ENCODE results near the gene SBNO1.
A peak's percentile ranks its signal among the peaks of the same experiment; 100 is the strongest.
"Not testable (repeated sequence)": the region's sequence is repeated elsewhere in the genome, so short reads cannot be mapped to it uniquely, and the experiment has no call there.

Gene SBNO1

DNA sequence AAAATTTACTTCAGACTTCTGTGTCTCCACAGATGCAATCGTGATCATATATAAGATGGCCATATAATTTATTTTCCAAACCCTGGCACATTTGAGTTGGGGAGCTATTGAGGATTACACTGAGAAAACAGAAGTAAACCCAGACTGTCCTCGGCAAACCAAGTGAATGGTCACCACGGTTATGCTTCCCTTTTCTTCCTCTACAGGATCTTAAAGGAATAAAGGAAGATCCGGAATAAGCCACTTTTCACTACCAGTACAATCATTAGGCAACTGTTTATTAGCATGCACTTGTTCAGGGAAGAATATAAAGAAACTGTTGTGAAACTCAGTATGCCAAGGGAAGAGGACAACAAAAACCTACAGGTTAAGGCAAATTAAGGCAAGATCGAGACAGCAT lies 27.6 kb downstream of the SBNO1 start:
- no peak for DNase-seq

GRCh38 chr12:123336530-123336929 lies 28.1 kb downstream of the SBNO1 start:
- no peak for DNase-seq

GRCh38 chr12:123335490-123335889 lies 29.2 kb downstream of the SBNO1 start:
- DNase-seq, result no peak

DNA sequence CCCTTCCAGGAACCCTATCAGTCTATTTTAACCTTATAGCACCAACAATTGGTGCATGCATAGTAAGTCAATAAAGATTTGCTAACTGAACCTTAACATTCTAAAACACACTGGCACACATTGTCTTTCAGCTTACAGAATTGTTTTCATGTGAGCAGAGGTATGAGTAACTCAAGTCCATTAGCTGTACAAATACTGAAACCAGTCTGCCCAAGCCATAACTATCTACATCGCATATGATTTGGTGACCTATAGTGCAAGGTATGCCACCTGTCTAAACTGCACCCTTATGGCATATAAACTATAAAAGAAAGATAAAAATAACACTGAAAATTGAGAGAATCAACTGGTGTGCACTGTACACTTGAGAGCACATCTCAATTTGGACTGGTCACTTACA lies 34.8 kb downstream of the SBNO1 start:
- DNase-seq, result no peak

DNA sequence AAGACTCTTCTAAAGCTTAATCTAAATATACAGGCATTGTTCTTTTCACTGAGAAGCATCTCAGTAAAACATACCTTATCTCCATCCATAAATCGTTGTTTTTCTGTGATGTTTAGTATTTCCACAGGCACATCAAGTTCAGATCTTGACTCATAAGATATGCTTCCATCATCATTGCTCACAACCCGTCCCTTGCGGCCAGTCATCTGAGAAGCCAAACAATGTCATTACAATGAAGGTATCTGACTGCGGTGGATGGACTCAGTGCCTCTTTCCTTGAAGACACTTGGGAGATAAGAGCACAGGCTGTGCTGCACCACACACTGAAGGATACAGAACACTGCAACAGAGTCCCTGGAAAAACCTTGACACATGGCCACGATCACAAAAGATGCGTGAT lies 44.8 kb downstream of the SBNO1 start:
- no peak for DNase-seq

DNA sequence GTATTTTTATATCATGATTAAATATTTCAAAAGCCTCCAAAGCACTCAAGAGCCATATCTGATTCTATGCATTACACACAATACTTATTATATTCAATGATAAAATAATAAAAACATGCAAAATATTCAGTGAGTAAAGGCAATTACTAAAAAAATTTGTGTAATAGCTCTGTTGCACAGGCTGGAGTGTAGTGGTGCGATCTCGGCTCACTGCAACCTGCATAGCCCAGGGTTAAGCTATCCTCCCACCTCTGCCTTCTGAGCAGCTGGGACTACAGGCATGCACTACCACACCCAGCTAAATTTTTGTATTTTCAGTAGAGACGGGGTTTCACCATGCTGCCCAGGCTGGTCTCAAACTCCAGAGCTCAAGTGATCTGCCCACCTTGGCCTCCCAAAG lies 45.4 kb downstream of the SBNO1 start:
- no peak for DNase-seq

DNA sequence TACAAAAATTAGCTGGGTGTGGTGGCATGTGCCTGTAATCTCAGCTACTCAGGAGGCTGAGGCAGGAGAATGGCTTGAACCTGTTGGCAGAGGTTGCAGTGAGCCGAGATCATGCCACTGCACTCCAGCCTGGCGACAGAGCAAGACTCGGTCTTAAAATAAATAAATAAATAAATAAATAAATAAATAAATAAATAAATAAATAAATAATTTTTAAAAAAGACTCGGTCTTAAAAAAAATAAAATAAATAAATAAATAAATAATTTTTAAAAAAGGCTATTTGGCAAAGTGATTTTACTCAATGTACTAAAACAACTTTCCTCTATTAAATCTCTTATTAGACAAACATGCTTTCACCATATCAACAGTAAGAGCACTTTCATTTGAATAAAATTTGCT lies 51.6 kb downstream of the SBNO1 start:
- DNase-seq, result not testable (repeated sequence)

DNA sequence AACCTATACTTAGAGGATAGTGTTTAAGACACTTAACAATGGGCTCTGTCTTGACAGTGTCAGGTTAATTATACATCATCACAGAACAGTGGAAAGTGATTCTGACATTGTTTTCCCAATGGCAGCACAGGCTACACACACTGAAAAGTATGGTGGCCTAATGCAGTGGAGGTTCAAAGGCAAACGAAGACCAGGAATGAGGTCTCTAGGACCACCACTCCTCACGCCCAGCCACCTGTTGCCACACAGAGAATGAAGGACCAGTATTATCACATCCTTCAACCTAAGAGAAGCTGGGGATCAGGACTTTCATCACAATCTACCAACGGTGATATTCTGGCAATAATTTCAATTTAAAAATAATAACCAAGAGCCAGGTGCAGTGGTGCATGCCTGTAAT lies 58.4 kb downstream of the SBNO1 start:
- no peak for DNase-seq

DNA sequence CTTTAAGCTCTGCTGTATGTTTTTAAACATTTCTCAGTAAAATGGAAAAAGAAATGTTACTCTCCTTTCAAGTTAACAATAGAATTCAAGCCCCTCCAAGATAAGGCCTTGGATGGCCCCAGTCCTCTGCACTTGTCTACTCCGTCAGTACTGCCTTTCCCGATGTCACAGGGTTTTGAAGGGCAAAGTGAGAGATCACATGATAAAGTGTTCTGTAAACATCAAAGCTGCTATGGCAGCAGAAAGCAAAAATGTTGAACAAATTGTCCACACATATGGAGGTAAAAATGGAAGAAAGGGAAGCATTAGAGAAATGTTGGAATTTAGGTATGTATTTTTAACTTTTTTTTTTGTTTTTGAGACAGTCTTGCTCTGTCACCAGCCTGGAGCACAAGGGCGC lies 59.5 kb downstream of the SBNO1 start:
- no peak for DNase-seq

DNA sequence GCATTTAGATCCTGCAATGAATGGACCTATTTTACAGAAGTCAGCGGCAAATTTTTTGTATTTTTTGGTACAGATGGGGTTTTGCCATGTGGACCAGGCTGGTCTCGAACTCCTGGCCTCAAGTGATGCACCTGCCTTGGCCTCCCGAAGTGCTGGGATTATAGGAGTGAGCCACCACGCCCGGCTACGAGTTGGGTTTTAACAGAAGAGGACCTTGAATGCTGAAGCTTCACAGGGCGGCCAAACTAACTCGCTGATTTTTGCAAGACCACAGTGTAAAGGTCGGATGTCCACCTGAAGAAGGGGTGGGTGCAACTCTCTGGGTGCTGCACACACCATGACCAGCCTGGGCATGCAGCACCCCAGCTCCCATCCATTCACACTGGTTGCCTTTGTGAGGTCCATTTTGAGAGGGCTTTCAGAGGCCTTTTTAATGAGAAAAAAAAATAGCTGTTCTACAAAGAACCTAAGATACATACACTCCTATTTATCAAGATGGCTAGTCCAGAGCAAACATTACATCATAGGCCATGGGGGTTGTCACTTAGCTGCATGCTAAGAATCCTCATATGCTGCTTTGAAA lies 71.4 kb downstream of the SBNO1 start:
- no peak for DNase-seq

DNA sequence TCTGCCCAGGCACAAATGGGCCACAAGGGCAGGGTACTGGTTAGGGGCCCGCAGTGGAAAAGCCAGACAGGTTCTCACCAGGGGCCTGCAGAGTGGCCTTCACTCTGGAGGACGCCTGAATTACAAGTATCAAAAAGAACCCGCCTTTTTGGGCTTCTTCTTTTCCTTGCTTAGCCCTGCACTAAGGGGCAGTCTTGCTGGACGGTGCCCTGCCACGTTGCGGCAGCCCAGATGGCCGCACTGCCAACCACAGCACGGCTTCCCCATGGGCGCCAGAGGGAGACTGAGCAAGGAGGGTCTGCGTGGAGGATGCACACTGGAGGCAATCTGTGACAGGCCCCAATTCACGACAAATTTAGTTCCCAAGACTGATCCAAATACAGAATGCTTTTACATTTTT lies 74.7 kb downstream of the SBNO1 start:
- DNase-seq, result no peak

DNA sequence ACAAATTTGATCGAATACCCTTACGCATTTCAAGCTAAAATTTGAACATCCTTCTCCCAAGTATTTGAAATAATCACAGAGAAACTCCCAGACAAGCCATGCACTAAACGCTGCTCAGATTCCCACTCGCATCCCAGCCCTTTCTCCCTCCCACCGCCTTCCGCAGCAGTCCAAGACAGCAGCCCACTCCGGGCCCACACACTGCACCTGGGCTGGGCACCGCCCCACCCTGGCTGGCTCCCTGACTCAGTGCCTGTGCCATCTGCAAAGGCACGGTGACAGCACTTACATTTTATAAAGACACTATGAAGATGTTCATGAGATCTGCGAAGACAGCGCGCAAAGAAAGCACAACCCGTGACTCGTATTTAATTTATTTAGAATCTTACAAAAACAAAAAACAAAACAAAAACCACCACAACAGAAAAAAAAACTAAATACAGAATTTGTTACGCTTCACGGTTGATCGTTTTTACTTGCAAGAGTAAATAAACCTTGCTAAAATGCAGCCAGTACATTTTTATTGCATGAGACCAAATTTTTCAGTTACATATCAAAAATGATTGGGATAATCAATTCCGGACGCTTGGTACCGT lies 75.8 kb downstream of the SBNO1 start:
- DNase-seq, result no peak

GRCh38 chr12:123286652-123287373 lies 77.8 kb downstream of the SBNO1 start:
- no peak for DNase-seq

GRCh38 chr12:123284669-123285068 lies 80.0 kb downstream of the SBNO1 start:
- no peak for DNase-seq

GRCh38 chr12:123283461-123283860 lies 81.2 kb downstream of the SBNO1 start:
- no peak for DNase-seq

DNA sequence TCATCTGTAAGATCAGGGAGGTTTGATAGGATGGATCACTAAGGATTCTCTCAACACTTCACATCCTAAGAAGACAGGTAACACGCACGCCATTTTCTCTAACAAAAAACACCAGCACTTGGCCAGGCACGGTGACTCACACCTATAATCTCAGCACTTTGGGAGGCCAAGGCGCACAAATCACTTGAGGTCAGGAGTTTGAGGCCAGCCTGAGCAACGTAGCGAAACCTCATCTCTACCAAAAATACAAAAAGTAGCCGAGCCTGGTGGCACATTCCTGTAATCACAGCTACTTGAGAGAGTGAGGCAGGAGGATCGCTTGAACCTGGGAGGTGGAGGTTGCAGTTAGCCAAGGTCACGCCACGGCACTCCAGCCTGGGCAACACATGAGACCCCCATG lies 82.5 kb downstream of the SBNO1 start:
- DNase-seq, result no peak

DNA sequence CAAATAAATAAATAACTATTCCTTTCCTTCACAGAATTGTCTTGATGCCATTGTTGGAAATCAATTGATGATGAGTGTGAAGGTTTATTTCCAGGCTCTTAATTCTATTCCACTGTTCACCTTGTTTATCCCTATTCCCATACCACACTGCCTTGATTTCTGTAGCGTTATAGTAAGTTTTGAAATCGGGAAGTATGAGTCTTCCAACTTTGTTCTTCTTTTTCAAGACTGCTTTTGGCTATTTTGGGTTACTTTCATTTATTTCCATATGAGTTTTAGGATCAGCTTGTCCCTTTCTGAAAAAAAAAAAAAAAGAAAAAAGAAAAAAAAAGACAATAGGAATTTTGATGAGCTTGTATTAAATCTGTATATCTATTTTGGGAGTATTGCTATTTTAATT lies 83.7 kb downstream of the SBNO1 start:
- no peak for DNase-seq

DNA sequence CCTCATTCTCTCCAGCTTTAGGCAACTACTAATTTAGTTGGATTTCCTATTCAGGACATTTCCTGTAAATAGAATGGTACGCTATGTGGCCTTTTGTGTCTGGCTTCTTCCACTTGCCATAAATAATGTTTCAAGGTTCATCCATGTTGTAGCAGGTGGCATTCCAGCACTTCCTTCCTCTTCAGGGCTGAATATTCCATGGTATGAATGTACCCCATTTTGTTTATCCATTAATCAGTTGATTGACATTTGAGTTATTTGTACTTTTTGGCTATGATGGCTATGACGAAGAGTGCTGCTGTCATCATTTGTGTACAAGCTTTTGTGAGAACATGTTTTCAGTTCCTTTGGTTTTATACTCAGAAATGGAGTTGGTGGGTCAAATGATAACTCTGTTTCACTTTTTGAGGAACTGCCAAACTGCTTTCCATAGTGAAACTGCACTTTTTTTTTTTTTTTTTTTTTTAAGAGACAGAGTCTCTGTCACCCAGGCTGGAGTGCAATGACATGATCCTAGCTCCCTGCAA lies 86.5 kb downstream of the SBNO1 start:
- peak; percentile 16 for DNase-seq

GRCh38 chr12:123273166-123273565 lies 91.5 kb downstream of the SBNO1 start:
- DNase-seq, result no peak

DNA sequence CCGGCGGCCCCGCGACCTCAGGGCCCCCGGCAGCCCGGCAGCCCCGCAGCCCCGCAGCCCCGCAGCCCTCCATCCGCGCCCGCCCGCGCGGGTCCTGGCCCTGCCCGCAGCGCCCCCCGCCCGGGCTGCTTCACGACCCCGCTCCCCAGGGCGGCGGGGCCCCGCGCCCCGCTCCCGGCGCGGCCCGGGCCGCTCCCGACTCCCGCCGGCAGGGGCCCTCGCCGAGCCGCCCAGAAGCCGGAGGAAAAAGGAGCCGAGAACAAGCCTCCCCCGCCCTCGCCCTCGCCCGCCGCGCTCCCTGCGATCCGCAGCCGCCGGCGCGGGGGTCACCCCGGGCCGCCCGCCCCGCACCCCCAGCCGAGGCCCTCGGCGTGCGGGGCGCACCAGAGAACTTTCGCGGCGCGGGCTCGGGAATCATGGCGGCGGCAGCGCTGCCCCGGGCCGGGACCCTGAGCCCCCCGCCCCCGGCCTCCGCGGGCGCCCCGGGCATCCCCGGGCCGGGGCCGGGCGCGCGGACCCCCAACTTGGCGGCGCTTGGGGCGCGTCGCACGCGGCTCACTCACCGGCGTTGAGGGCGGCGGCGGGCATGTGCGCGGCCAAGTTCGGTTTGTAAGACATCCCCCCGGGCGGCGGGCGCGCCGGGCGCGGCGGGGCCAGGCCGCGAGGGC lies 93.5 kb downstream of the SBNO1 start:
- DNase-seq, result peak; percentile 65

GRCh38 chr12:123270214-123271000 lies 94.2 kb downstream of the SBNO1 start:
- DNase-seq, result no peak

DNA sequence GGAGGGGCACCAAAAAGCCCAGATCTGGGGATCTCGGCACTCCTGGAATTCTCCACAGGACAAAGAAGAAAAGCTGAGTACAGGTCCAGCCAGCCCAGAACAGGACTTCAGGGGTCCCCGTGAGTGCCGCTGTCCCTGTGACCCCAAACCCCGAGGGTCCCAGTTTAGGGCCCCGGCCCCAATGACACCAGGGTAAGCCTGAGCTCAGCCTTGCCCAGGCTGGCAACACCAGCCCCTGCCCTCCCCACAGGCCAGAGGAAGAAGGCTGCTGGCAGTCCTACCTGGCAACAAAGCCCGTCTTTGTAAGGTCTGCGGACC lies 94.8 kb downstream of the SBNO1 start:
- DNase-seq, result no peak

- DNase-seq, result no peak
These were observed 95.2 kb downstream of the SBNO1 start for GRCh38 chr12:123269395-123269892.

Measured in CD4-positive, alpha-beta T cell treated with Interleukin-4 for 4 hours (primary cell).